ENCODE data around the gene MPRIP. TPM values are rescaled to one million over a fixed set of nuclear protein-coding genes. Genes with fewer than 3 reads are reported as not detected.

The MPRIP gene
- polyA plus RNA-seq, 1 of the 3 experiments (the other 2 are of a cell fraction) = 64.4 TPM

- WGBS (ENCODE audit: low lambda C conversion rate) = 97% methylated on average over 17 of the region's 17 CpGs
- Histone ChIP-seq H3K27me3 (ENCODE audit: insufficient read depth) (no peaks in the 10 kb centered on the region), H3K36me3 (replicated peaks in 1 of 2; ENCODE audit: control insufficient read depth in 1 of 2, insufficient read depth in 2 of 2, low read length in 1 of 2) (peaks cover 15 to 88% of the 10 kb centered on the region in 2 experiments), H3K9me3 (no peaks in the 10 kb centered on the region), H2AFZ (ENCODE audit: low read depth) (no peak overlapping the region), H3K4me3 (ENCODE audit: low read depth in 2 of 2, low read length in 1 of 2) (no peak overlapping the region), H3K4me2 (no peak overlapping the region), H3K4me1 (ENCODE audit: control insufficient read depth in 1 of 2, insufficient read depth in 2 of 2, low read depth in 1 of 2, low read length in 1 of 2) (no peaks in the 10 kb centered on the region), H3K79me2 (ENCODE audit: insufficient read depth) (no peaks in the 10 kb centered on the region), H3F3A (replicated peaks; ENCODE audit: insufficient read depth) (no peaks in the 10 kb centered on the region), H4K20me1 (ENCODE audit: insufficient read depth) (no peaks in the 10 kb centered on the region), H3K9ac (no peak overlapping the region), H3K27ac (ENCODE audit: low read depth in 2 of 2, low read length in 1 of 2) (no peak overlapping the region), H3K9me2 (no peaks in the 10 kb centered on the region)
- no peak for DNase-seq
- POLR2A ChIA-PET = no interaction called here
- CTCF ChIA-PET = no interaction called here
- TF ChIP-seq NRF1 (IDR thresholded peaks at IDR 0.05; ENCODE audit: low read depth, low read length) (no peak), EZH2phosphoT487 (IDR thresholded peaks at IDR 0.05; ENCODE audit: borderline replicate concordance, low read depth) (no peak), EP300 (IDR thresholded peaks at IDR 0.05; ENCODE audit: borderline replicate concordance in 1 of 2, low read depth in 1 of 2, low read length in 1 of 2) (no peak), GABPA (IDR thresholded peaks at IDR 0.05; ENCODE audit: low read depth) (no peak), TEAD4 (IDR thresholded peaks at IDR 0.05; ENCODE audit: borderline replicate concordance, insufficient read depth) (no peak), MXI1 (IDR thresholded peaks at IDR 0.05; ENCODE audit: low read depth, low read length) (no peak), RAD21 (IDR thresholded peaks at IDR 0.05; ENCODE audit: low read length) (no peak), FOSL2 (IDR thresholded peaks at IDR 0.05; ENCODE audit: borderline replicate concordance, low read depth) (no peak), ZBTB33 (IDR thresholded peaks at IDR 0.05; ENCODE audit: borderline replicate concordance, low read depth) (no peak), JUND (IDR thresholded peaks at IDR 0.05) (no peak), TAF1 (IDR thresholded peaks at IDR 0.05; ENCODE audit: borderline replicate concordance, low read depth, low read length) (no peak), FOXJ3 (CRISPR knock-in tag; IDR thresholded peaks at IDR 0.05) (no peak), PBX3 (IDR thresholded peaks at IDR 0.05) (no peak), IRF3 (IDR thresholded peaks at IDR 0.05; ENCODE audit: low read depth, low read length) (no peak), POLR2AphosphoS5 (IDR thresholded peaks at IDR 0.05; ENCODE audit: low read depth, low read length) (no peak), USF1 (IDR thresholded peaks at IDR 0.05; ENCODE audit: borderline replicate concordance, low read depth) (no peak), YY1 (IDR thresholded peaks at IDR 0.05; ENCODE audit: low read depth) (no peak)
- TF ChIP-seq, protein P1, sequence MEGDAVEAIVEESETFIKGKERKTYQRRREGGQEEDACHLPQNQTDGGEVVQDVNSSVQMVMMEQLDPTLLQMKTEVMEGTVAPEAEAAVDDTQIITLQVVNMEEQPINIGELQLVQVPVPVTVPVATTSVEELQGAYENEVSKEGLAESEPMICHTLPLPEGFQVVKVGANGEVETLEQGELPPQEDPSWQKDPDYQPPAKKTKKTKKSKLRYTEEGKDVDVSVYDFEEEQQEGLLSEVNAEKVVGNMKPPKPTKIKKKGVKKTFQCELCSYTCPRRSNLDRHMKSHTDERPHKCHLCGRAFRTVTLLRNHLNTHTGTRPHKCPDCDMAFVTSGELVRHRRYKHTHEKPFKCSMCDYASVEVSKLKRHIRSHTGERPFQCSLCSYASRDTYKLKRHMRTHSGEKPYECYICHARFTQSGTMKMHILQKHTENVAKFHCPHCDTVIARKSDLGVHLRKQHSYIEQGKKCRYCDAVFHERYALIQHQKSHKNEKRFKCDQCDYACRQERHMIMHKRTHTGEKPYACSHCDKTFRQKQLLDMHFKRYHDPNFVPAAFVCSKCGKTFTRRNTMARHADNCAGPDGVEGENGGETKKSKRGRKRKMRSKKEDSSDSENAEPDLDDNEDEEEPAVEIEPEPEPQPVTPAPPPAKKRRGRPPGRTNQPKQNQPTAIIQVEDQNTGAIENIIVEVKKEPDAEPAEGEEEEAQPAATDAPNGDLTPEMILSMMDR (IDR thresholded peaks at IDR 0.05) = no peak
These were observed 122.4 kb downstream of the MPRIP start for GRCh38 chr17:17164676-17165075.
